Endothelial cell of umbilical vein (primary cell): ENCODE measurements around the gene CFAP65. TPM values are rescaled to one million over a fixed set of nuclear protein-coding genes. Genes with fewer than 3 reads are reported as not detected.

Experiments used
- BruUV-seq: library from RNA; stranded (reverse); fragments of 400-500 nt; replicated peaks from 2 replicates; lab custom pipeline; 2021; lab: Mats Ljungman, UMichigan
- CTCF ChIA-PET: fragments of 300-600, 350-600 bp; sonication (Branson Sonifier 250); formaldehyde crosslinking; loops from one replicate; lab custom pipeline; 2021; ENCODE audit warnings: antibody characterized with exemption, inconsistent platforms; lab: Charles Lee
- POLR2A ChIA-PET: fragments of 300-600, 350-600 bp; sonication (Branson Sonifier 250); formaldehyde crosslinking; loops from one replicate; lab custom pipeline; 2021; ENCODE audit warnings: antibody characterized with exemption, inconsistent platforms; lab: Charles Lee
- DNase-seq: peaks from one replicate; pipeline ENCODE4 v3.0.0-alpha.2; 2011; ENCODE audit warnings: low read depth, low spot score
- FAIRE-seq: peaks from 2 replicates; lab custom pipeline; 2011; peaks lifted over from hg19 to GRCh38; lab: Jason Lieb, UNC
- H2AFZ ChIP-seq: 2 replicates; pipeline ENCODE4 v1.6.0; 2012; ENCODE audit warnings: low read depth, low read length, control low read depth, inconsistent platforms
- H3K27ac ChIP-seq: 2 replicates; pipeline ENCODE4 v1.5.1; 2011; ENCODE audit warnings: low read depth, mild to moderate bottlenecking, control low read depth, low read length, moderate library complexity; ENCODE audit not compliant: insufficient read depth
- H3K27me3 ChIP-seq, 2 experiments: 2 replicates each; pipeline versions ENCODE4 v1.6.0 to v1.6.1; 2011; ENCODE audit warnings: low read length in 2 of 2, mixed read lengths in 1 of 2; ENCODE audit not compliant: control insufficient read depth in 2 of 2, insufficient read depth in 2 of 2
- H3K36me3 ChIP-seq, 2 experiments: 2 replicates in 1 of 2; 3 replicates in 1 of 2; pipeline ENCODE4 v1.5.1; 2011; ENCODE audit warnings: low read length in 2 of 2, mild to moderate bottlenecking in 1 of 2, moderate library complexity in 1 of 2; ENCODE audit not compliant: control insufficient read depth in 2 of 2, insufficient read depth in 2 of 2; ENCODE audit errors: extremely low read depth in 1 of 2
- H3K4me1 ChIP-seq: 3 replicates; pipeline ENCODE4 v1.5.1; 2011; ENCODE audit warnings: mild to moderate bottlenecking, low read length; ENCODE audit not compliant: control insufficient read depth, insufficient read depth; ENCODE audit errors: extremely low read depth
- H3K4me2 ChIP-seq: 2 replicates; pipeline ENCODE4 v1.6.1; 2011; ENCODE audit warnings: low read length, control low read depth, mixed read lengths; ENCODE audit not compliant: insufficient read depth
- H3K4me3 ChIP-seq, 3 experiments: fragments of 200-600 bp in 1 of 3; sonication (generic), shearing (Covaris generic) in 1 of 3; replicated peaks in 1 of 3; 2 replicates each; pipeline ENCODE4 v1.5.1; 2011 to 2016; ENCODE audit warnings: control low read depth in 3 of 3, low read length in 3 of 3, mild to moderate bottlenecking in 2 of 3, inconsistent platforms in 1 of 3, low read depth in 1 of 3, moderate library complexity in 1 of 3; ENCODE audit not compliant: insufficient read depth in 1 of 3
- H3K79me2 ChIP-seq: 2 replicates; pipeline ENCODE4 v1.6.0; 2012; ENCODE audit warnings: low read length, inconsistent platforms; ENCODE audit not compliant: control insufficient read depth, insufficient read depth
- H3K9ac ChIP-seq: replicated peaks from 2 replicates; pipeline ENCODE3; 2011; ENCODE audit warnings: low read length, control low read depth; ENCODE audit not compliant: insufficient read depth; ENCODE audit errors: extremely low read depth
- H3K9me1 ChIP-seq: replicated peaks from 3 replicates; pipeline ENCODE4 v1.6.0; 2011; ENCODE audit warnings: mild to moderate bottlenecking, low read length; ENCODE audit not compliant: control insufficient read depth, insufficient read depth; ENCODE audit errors: extremely low read depth
- H3K9me3 ChIP-seq: replicated peaks from 2 replicates; pipeline ENCODE4 v1.5.1; 2012; ENCODE audit warnings: low read length, inconsistent platforms; ENCODE audit not compliant: control insufficient read depth, insufficient read depth
- H4K20me1 ChIP-seq: replicated peaks from 2 replicates; pipeline ENCODE3; 2011; ENCODE audit warnings: mild to moderate bottlenecking, low read length; ENCODE audit not compliant: control insufficient read depth, insufficient read depth; ENCODE audit errors: extremely low read depth
- CTCF ChIP-seq, 2 donors: IDR thresholded peaks; 1 replicate in 1 of 2; 2 replicates in 1 of 2; pipeline ENCODE4 v1.5.1; 2011; ENCODE audit warnings: low read length in 2 of 2, mild to moderate bottlenecking in 2 of 2, moderate library complexity in 2 of 2, control low read depth in 1 of 2, inconsistent platforms in 1 of 2, low read depth in 1 of 2; ENCODE audit not compliant: insufficient read depth in 1 of 2; ENCODE audit errors: extremely low read depth in 1 of 2
- EZH2 ChIP-seq: IDR thresholded peaks from 2 replicates; pipeline ENCODE4 v1.6.1; 2012; ENCODE audit warnings: borderline replicate concordance, low read depth, mild to moderate bottlenecking, moderate library complexity, low read length, inconsistent platforms; ENCODE audit not compliant: severe bottlenecking
- FOS ChIP-seq: IDR thresholded peaks from 2 replicates; pipeline ENCODE4 v1.6.1; 2011; ENCODE audit warnings: mild to moderate bottlenecking, low read length, moderate library complexity, borderline replicate concordance; ENCODE audit not compliant: insufficient read depth
- GATA2 ChIP-seq: IDR thresholded peaks from 2 replicates; pipeline ENCODE4 v1.7.0; 2011; ENCODE audit warnings: low read depth, mild to moderate bottlenecking, moderate library complexity, mixed read lengths, low read length; ENCODE audit not compliant: insufficient read length, insufficient read depth
- JUN ChIP-seq: IDR thresholded peaks from 2 replicates; pipeline ENCODE4 v1.6.1; 2011; ENCODE audit warnings: borderline replicate concordance, low read depth; ENCODE audit not compliant: insufficient read length, insufficient read depth
- MYC ChIP-seq: IDR thresholded peaks from one replicate; pipeline ENCODE4 v1.6.1; 2011; ENCODE audit warnings: mild to moderate bottlenecking, low read depth, low read length
- POLR2A ChIP-seq: IDR thresholded peaks from 2 replicates; pipeline ENCODE4 v1.6.1; 2012; ENCODE audit warnings: low read depth, mild to moderate bottlenecking, control low read depth, low read length
- POLR2AphosphoS5 ChIP-seq: IDR thresholded peaks from 2 replicates; pipeline ENCODE4 v1.6.1; 2012; ENCODE audit warnings: low read depth, mild to moderate bottlenecking, control low read depth, low read length, moderate library complexity; ENCODE audit not compliant: insufficient read depth
- dilution Hi-C: fragments of 300-500 bp; cut with MboI; formaldehyde crosslinking; loops from one replicate; pipeline ENCODE4 v1.15.0; 2019; ENCODE audit warnings: low sequenced_read_pairs; ENCODE audit not compliant: extremely low pct_ligation_motif_present
- intact Hi-C: fragments of 100-400 bp; cut with micrococcal nuclease; formaldehyde crosslinking; loops from one replicate; pipeline ENCODE4 v1.10.0; 2022
- polyA plus RNA-seq, 4 experiments: library from polyadenylated mRNA; depleted of rRNA in 3 of 4; stranded (reverse) in 3 of 4; unstranded in 1 of 4; fragments of >200 nt; gene quantifications; 2 replicates each; pipeline versions ENCODE4 v1.2.1 to v1.2.3, GENCODE V29; 2011 to 2012; ENCODE audit warnings: missing spikeins in 1 of 4
- total RNA-seq: library from RNA; stranded (reverse); gene quantifications from 2 replicates; pipeline ENCODE4 v1.2.3, GENCODE V29; 2021
- TF ChIP-seq, protein P1 (sequence below): IDR thresholded peaks from 2 replicates; pipeline ENCODE4 v1.6.1; 2011; ENCODE audit not compliant: insufficient read depth, insufficient read length

CFAP65 gene
- total and polyA plus RNA-seq, 2 donors (not counting 3 experiments of a cell fraction or from before 2014, with no cell fraction given), result 0.03 TPM; not detected in 1

- H3K4me2 ChIP-seq, result no peak overlapping the region
- H3K9me1 ChIP-seq, result no peaks in the 10 kb centered on the region
- no peak overlapping the region for H3K27ac ChIP-seq
- FAIRE-seq (no peak), DNase-seq (no peak)
- H3K9ac ChIP-seq, result no peak overlapping the region
- ChIA-PET CTCF (interaction anchor here (0.6 to 9.9 kb wide), 78 partner anchors 9 to 501 kb away, joined by 3 to 418 read pairs (median 5); partner anchors contain the start of genes ANKZF1, ATG9A, CDK5R2 and CFAP65), POLR2A (no interaction called here)
- no peak overlapping the region for H2AFZ ChIP-seq
- TF ChIP-seq GATA2, result no peak
- TF ChIP-seq POLR2AphosphoS5, result no peak
- peaks cover 10 to 11% of the 10 kb centered on the region in 2 experiments for H3K27me3 ChIP-seq
- no peaks in the 10 kb centered on the region for H4K20me1 ChIP-seq
- H3K36me3 ChIP-seq, result no peaks in the 10 kb centered on the region
- intact Hi-C loops (loop anchor here (1.0 to 2.0 kb wide), 3 partner anchors 48 to 126 kb away; no protein-coding TSS in a partner anchor), dilution Hi-C loops (no loop called here)
- H3K4me3 ChIP-seq, result no peak overlapping the region
- BruUV-seq, result no TSS peak
- no peaks in the 10 kb centered on the region for H3K4me1 ChIP-seq
- no peaks in the 10 kb centered on the region for H3K9me3 ChIP-seq
- H3K79me2 ChIP-seq, result no peaks in the 10 kb centered on the region
Measured at GRCh38 chr2:219028996-219029828, 12.1 kb downstream of the CFAP65 start.

- DNase-seq, result no peak
- Histone ChIP-seq H3K9me3 (no peaks in the 10 kb centered on the region), H3K4me1 (no peaks in the 10 kb centered on the region), H3K9ac (no peak overlapping the region), H3K9me1 (no peaks in the 10 kb centered on the region), H3K27ac (no peak overlapping the region), H3K4me2 (no peak overlapping the region), H3K79me2 (no peaks in the 10 kb centered on the region), H2AFZ (no peak overlapping the region), H3K36me3 (no peaks in the 10 kb centered on the region), H3K4me3 (no peak overlapping the region), H3K27me3 (peaks cover 3 to 8% of the 10 kb centered on the region in 2 experiments), H4K20me1 (no peaks in the 10 kb centered on the region)
- TF ChIP-seq JUN (no peak), GATA2 (no peak), MYC (no peak), POLR2AphosphoS5 (no peak), POLR2A (no peak), EZH2 (no peak), CTCF (IDR thresholded peaks at IDR 0.05; ENCODE audit: extremely low read depth in 1 of 2, insufficient read depth in 1 of 2, low read depth in 1 of 2, low read length in 2 of 2) (no peak), FOS (no peak)
- TF ChIP-seq, protein P1, sequence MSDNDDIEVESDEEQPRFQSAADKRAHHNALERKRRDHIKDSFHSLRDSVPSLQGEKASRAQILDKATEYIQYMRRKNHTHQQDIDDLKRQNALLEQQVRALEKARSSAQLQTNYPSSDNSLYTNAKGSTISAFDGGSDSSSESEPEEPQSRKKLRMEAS, result no peak
- intact Hi-C loops, result loop anchor here (2.0 kb wide), 1 partner anchor 47 kb away; no protein-coding TSS in a partner anchor
- CTCF ChIA-PET, result interaction anchor here (0.9 to 9.9 kb wide), 3 partner anchors 48 to 126 kb away, joined by 3 to 418 read pairs (median 5); partner anchors contain the start of gene NHEJ1
- no TSS peak for BruUV-seq
- dilution Hi-C loops, result no loop called here
- POLR2A ChIA-PET, result no interaction called here
- no peak for FAIRE-seq
Measured at GRCh38 chr2:219028141-219028540, 13.2 kb downstream of the CFAP65 start.
